Stimulated activated CD8-positive, alpha-beta memory T cell treated with anti-CD3 and anti-CD28 coated beads, Interleukin-15, amount 100 ng/mL, for 1 hour (primary cell): ENCODE data around the gene SPRR2B.
"Not testable (repeated sequence)": the region's sequence is repeated elsewhere in the genome, so short reads cannot be mapped to it uniquely, and the experiment has no call there.

ENCODE experiments used
- DNase-seq: peaks from one replicate; pipeline ENCODE4 v3.0.0-alpha.2; 2020; ENCODE audit warnings: low read depth

The SPRR2B gene

GRCh38 chr1:153071511-153071910 lies at the start of gene SPRR2B:
TSS of gene SPRR2B (minus strand) at chr1:153071611. CDS start at chr1:153070839, 772 bp downstream.
- no peak for DNase-seq

- DNase-seq: no peak
Observed at GRCh38 chr1:153120945-153121344, 49.5 kb upstream of the SPRR2B start.

- DNase-seq: no peak
Observed at GRCh38 chr1:153119491-153119971, 48.1 kb upstream of the SPRR2B start.

DNA sequence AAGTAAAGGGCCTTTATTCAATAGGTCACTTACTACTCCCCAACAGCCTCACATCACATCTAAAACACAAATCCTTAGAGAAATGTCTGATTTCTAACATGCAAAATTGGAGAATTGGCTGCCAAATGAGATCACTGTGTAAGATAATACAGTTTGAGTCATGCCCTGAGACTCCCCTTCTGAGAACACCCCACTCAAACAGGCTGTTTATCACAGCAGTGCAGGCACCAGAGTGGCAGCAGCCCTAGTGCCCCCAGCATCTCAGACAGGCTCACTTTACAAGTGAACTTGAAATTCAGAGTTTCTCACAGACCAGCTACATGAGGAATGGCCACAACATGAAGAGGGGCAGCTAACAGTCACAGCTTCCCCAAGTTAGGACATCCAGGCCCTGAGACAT lies 43.9 kb upstream of the SPRR2B start:
- not testable (repeated sequence) for DNase-seq

GRCh38 chr1:153113416-153113815 lies 42.0 kb upstream of the SPRR2B start, which contains the start of gene SPRR2F:
TSS of gene SPRR2F (minus strand) at chr1:153113516. CDS start at chr1:153112733, 783 bp downstream.
- DNase-seq: no peak

DNA sequence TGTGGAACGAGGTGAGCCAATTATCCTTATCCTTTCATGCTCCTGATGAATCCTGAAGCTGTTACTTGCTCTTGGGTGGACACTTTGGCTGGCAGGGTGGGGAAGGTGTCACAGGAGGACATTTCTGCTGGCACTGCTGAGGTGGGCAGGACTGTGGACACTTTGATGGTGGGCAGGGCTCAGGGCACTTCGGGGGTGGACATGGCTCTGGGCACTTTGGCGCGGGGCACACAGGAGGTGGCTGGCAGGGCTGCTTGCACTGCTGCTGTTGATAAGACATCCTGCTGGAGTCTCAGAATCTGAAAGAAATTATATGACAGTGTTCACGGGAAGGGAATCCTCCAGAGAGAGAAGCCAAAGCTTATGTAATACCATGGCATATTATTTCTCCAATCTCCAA lies 41.0 kb upstream of the SPRR2B start:
- DNase-seq: not testable (repeated sequence)

DNA sequence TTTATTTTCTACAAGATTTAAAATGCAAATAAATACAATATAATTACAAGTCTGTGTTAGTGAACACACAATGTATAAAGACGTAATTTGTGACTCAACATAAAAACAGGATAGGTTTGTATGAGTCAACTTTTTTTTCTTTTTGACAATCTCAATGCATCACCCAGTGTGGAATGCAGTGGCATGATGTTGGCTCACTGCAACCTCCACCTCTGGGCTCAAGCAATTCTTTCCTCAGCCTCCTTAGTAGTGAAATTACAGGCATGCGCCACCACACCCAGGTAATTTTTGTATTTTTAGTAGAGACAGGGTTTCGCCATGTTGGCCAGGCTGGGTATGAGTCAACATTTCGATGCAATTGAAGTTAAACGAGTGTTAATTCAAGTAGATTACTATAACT lies 28.8 kb upstream of the SPRR2B start:
- DNase-seq: no peak

DNA sequence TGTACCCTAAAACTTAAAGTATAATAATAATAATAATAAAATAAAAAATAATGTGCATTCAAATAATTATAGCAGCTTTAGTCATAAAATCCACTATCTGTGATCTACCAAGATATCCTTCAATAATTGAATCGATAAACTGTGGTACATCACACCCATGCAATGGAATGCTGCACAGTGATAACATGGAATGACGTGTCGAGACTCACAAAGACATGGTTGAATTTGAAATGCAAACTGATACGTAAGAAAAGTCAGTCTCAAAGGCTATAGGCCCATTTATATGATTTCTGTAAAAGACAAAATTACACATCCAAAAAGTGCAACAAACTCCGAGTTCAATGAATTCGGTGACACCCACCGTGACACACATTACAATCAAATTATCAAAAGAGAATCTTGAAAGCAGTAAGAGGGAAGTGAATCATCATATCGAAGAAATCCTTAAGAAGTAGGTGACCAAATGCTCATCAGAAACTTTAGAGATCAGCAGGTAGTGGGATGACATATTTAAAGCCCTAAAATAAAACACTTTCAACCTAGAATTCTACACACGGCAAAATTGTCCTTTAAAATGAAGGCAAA lies 28.1 kb upstream of the SPRR2B start:
- no peak for DNase-seq

DNA sequence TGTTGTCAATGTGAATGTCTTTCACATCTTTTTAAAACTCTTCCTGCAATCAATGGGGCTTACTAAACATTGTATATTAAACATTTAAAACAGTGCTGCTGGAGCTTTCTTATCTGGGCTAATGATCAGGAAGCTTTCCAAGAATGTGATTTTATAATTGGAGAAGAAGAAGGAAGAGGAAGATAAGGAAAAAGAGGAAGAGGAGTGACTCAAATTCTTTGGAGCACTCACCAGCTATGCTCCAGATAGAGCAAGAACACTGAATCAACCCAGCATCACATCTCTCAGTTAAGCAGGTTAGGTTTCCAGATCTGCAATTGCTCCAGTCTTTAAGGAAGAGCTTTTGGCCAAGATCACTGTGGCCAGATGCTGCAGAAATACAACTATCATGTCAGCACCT lies 24.4 kb upstream of the SPRR2B start:
- no peak for DNase-seq

DNA sequence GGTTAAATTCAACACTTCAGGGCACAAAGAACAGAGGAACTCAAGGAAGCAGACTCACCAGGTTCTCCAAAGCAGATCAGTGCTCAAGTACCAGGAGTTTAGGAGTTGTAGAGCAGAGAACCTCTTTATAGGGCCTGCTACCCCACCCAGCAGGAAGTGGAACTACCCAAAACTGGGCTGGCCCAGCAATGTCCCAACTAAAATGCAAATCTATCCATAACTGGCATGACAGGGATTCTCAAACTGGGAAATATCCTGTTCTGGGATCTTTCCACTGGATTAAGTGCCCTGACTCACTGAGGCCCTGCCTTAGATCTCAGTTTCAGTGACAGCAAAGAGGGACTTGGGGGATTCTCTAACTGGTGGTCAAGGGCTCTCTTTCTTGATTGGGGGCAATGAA lies 23.0 kb upstream of the SPRR2B start, which contains the start of gene SPRR2E:
SPRR2E (minus strand) TSS at position 101 of the 400 bp plus-strand sequence. CDS start 775 bp downstream, outside the sequence.
- DNase-seq: no peak

DNA sequence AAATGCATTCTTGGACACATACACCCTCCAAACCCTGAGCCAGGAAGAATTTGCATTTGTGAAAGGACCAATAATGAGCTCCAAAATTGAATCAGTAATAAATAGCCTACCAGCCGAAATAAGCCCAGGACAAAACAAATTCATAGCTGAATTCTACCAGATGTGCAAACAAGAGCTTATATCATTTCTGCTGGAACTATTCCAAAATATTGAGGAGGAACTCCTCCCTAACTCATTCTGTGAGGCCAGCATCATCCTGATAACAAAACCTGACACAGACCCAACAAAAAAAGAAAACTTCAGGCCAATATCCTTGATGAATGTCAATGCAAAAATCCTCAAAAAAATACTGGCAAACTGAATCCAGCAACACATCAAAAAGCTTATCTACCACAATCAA lies 16.2 kb upstream of the SPRR2B start:
- no peak for DNase-seq

DNA sequence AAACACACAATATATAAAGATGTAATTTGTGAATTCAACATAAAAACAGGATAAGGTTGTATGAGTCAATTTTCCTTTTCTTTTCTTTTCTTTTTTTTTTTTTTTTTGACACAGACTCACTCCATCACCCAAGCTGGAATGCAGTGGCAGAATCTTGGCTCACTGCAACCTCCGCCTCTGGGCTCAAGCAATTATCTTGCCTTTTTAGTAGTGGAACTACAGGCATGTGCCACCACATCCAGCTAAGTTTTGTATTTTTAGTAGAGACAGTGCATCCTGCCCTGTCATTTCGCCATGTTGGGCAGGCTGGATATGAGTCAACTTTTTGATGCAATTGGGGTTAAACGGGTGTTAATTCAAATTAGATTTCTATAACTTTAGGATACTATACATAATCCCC lies 10.3 kb upstream of the SPRR2B start:
- no peak for DNase-seq

DNA sequence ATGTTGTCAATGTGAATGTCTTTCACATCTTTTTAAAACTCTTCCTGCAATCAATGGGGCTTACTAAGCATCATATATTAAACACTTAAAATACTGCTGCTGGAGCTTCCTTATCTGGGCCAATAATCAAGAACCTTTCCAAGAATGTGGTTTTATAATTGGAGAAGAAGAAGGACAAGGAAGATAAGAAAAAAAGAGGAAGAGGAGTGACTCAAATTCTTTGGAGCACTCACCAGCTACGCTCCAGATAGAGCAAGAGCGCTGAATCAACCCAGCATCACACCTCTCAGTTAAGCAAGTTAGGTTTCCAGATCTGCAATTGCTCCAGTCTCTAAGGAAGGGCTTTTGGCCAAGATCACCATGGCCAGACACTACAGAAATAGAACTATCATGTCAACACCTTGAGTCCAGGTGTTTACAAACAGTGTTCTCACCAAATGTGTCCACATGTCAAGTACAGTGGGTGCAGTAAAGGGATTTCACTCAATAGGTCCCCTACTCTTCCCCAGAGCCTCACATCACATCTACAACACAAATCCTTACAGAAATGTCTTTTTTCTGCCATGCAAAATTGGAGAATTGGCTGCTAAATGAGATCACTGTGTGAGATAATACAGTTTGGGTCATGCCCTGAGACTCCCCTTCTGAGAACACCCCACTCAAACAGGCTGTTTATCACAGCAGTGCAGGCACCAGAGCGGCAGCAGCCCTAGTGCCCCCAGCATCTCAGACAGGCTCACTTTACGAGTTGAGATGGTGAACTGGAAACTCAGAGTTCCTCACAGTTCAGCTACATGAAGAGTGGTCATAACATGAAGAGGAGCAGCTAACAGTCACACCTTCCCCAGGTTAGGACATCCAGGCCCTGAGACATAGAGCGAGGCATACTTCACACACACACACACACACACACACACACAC lies 1.7 kb upstream of the SPRR2B start:
- DNase-seq: no peak

- DNase-seq: no peak
Observed at GRCh38 chr1:153070243-153070642, 1.2 kb downstream of the SPRR2B start.

DNA sequence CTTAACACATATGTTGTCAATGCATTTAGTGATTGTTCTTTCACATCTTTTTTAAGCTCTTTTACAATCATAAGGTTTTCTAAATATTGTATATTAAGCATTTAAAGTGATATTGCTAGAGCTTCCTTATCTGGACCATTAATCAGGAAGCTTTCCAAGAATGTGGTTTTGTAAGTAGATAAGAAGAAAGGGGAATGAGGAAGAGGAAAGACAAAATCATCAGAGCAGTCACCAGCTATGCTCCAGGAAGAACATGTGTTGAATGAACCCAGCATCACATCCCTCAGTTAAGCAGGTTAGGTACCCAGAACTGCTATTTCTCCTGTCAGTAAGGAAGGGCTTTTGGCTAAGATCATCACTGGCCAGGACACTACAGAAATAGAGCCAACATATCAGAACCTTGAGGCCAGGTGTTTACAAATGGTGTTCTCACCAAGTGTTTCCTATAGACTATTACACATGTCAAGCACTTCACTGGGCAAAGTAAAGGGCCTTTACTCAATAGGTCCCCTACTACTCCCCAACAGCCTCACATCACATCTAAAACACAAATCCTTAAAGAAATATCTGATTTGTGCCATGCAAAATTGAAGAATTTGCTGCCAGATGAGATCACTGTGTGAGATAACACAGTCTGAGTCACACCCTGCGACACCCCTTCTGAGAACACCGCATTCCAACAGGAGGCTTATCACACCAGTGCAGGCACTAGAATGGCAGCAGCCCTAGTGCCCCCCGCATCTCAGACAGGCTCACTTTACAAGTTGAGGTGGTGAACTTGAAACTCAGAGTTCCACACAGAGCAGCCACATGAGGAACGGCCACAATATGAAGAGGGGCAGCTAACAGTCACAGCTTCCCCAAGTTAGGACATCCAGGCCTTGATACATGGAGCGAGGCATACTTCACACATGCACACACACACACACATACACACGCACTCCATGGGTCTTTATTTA lies 12.3 kb downstream of the SPRR2B start:
- no peak for DNase-seq

- DNase-seq: no peak
Observed at GRCh38 chr1:153058154-153058553, 13.3 kb downstream of the SPRR2B start.

GRCh38 chr1:153057375-153057774 lies 14.0 kb downstream of the SPRR2B start, which contains the start of gene SPRR2A:
TSS of gene SPRR2A (minus strand) at chr1:153057512. CDS start at chr1:153056735, 777 bp downstream.
- no peak for DNase-seq

GRCh38 chr1:153056111-153056510 lies 15.3 kb downstream of the SPRR2B start:
- DNase-seq: not testable (repeated sequence)

DNA sequence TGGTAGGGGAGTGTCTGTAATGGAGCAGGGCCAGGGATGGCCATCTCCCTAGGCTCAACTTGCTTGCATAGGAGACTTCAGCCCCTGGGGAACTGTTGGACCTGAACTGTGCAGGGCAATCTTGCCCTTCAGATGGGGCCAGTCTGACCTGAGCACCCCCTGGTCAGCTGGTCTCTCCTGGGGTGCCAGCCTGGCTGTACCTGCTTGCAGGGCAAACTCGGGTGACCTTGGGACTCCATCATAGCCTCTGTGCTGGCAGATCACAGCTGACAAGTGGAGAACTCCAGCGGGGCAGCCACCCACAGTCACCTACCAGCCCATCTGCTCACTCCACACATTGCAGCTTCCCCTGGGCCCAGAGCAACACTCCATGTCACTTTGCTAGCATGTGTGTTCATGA lies 22.2 kb downstream of the SPRR2B start:
- DNase-seq: no peak

- no peak for DNase-seq
Observed at GRCh38 chr1:153040950-153041631, 30.3 kb downstream of the SPRR2B start, which contains the start of gene SPRR2D. TSS of gene SPRR2D (minus strand) at chr1:153041120. CDS start at chr1:153040346, 774 bp downstream.

DNA sequence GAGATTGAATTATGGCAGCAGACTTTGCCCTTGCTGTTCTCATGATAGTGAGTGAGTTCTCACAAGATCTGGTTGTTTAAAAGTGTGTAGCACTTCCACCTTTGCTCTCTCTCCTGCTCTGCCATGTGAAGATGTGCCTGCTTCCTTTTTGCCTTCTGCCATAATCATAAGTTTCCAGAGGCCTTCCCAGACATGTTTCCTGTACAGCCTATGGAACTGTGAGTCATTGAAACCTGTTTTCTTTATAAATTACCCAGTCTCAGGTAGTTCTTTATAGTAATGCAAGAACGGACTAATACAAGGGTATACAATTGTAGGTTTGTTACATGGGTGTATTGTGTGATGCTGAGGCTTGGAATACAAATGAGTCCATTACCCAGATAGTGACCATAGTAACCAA lies 36.2 kb downstream of the SPRR2B start:
- no peak for DNase-seq
